Activated T-cell treated with anti-CD3 and anti-CD28 coated beads for 4 hours (primary cell): Measurements from ENCODE around the gene IL36RN.
"Not testable (repeated sequence)": the region's sequence is repeated elsewhere in the genome, so short reads cannot be mapped to it uniquely, and the experiment has no call there.

Experiments
- DNase-seq: peaks from one replicate; pipeline ENCODE4 v3.0.0-alpha.2; 2020

Gene IL36RN

GRCh38 chr2:113075600-113075999 lies 16.6 kb downstream of the IL36RN start:
- no peak for DNase-seq

GRCh38 chr2:113076954-113077669 lies 18.1 kb downstream of the IL36RN start:
- no peak for DNase-seq

- DNase-seq, result no peak
These were observed 18.9 kb downstream of the IL36RN start for GRCh38 chr2:113077921-113078320.

- no peak for DNase-seq
These were observed 19.4 kb downstream of the IL36RN start for GRCh38 chr2:113078350-113078839.

GRCh38 chr2:113079131-113079530 lies 20.1 kb downstream of the IL36RN start:
- DNase-seq, result no peak

GRCh38 chr2:113080134-113080533 lies 21.1 kb downstream of the IL36RN start:
- DNase-seq, result peak; percentile 32

GRCh38 chr2:113081488-113082210 lies 22.7 kb downstream of the IL36RN start:
- no peak for DNase-seq

GRCh38 chr2:113083296-113083695 lies 24.3 kb downstream of the IL36RN start:
- no peak for DNase-seq

GRCh38 chr2:113084249-113085000 lies 25.4 kb downstream of the IL36RN start:
- DNase-seq, result no peak

GRCh38 chr2:113085542-113085941 lies 26.5 kb downstream of the IL36RN start:
- no peak for DNase-seq

- no peak for DNase-seq
These were observed 29.4 kb downstream of the IL36RN start for GRCh38 chr2:113088213-113088992.

GRCh38 chr2:113089916-113090315 lies 30.9 kb downstream of the IL36RN start:
- DNase-seq, result no peak

GRCh38 chr2:113091231-113091896 lies 32.4 kb downstream of the IL36RN start:
- DNase-seq, result no peak

- no peak for DNase-seq
These were observed 34.0 kb downstream of the IL36RN start for GRCh38 chr2:113092864-113093612.

- no peak for DNase-seq
These were observed 34.6 kb downstream of the IL36RN start for GRCh38 chr2:113093613-113093977.

- not testable (repeated sequence) for DNase-seq
These were observed 37.3 kb downstream of the IL36RN start for GRCh38 chr2:113096306-113096705.

- DNase-seq, result not testable (repeated sequence)
These were observed 38.0 kb downstream of the IL36RN start for GRCh38 chr2:113096842-113097618.

GRCh38 chr2:113098041-113098440 lies 39.0 kb downstream of the IL36RN start:
- no peak for DNase-seq

GRCh38 chr2:113098532-113098931 lies 39.5 kb downstream of the IL36RN start:
- DNase-seq, result no peak

GRCh38 chr2:113102133-113102532 lies 43.1 kb downstream of the IL36RN start:
- DNase-seq, result no peak

- DNase-seq, result no peak
These were observed 44.3 kb downstream of the IL36RN start for GRCh38 chr2:113103277-113103676.
